WTC11 (cell line): Measurements from ENCODE around the gene GIPR. TPM values are rescaled to one million over a fixed set of nuclear protein-coding genes. Genes with fewer than 3 reads are reported as not detected.

Experiments
- ATF1 ChIP-seq: sonication (generic); formaldehyde crosslinking; IDR thresholded peaks from 2 replicates; pipeline ENCODE4 v1.8.1; 2023; ENCODE audit warnings: mild to moderate bottlenecking, moderate library complexity, missing genetic modification reagents
- CBFB ChIP-seq: sonication (generic); formaldehyde crosslinking; IDR thresholded peaks from 2 replicates; pipeline ENCODE4 v1.8.1; 2022; ENCODE audit warnings: mild to moderate bottlenecking, low read depth, missing genetic modification reagents
- ELF4 ChIP-seq: sonication (generic); formaldehyde crosslinking; IDR thresholded peaks from 2 replicates; pipeline ENCODE4 v1.8.1; 2022; ENCODE audit warnings: low read depth, mild to moderate bottlenecking, moderate library complexity, missing genetic modification reagents
- EMX1 ChIP-seq: fragments of 250-450 bp; sonication (Bioruptor Pico); IDR thresholded peaks from 2 replicates; pipeline ENCODE4 v1.8.0; 2021; ENCODE audit warnings: mild to moderate bottlenecking
- ETV6 ChIP-seq: sonication (generic); formaldehyde crosslinking; IDR thresholded peaks from 2 replicates; pipeline ENCODE4 v1.8.1; 2022; ENCODE audit warnings: mild to moderate bottlenecking, missing genetic modification reagents
- FOXP1 ChIP-seq: sonication (generic); formaldehyde crosslinking; IDR thresholded peaks from 2 replicates; pipeline ENCODE4 v1.8.0; 2022; ENCODE audit warnings: missing genetic modification reagents, mild to moderate bottlenecking, moderate library complexity, borderline replicate concordance
- GTF2I ChIP-seq: fragments of 250-450 bp; sonication (Bioruptor Pico); conservative IDR thresholded peaks from 2 replicates; pipeline ENCODE4 v1.4.0; 2021; ENCODE audit warnings: mild to moderate bottlenecking
- KAT7 ChIP-seq: sonication (generic); formaldehyde crosslinking; IDR thresholded peaks from 2 replicates; pipeline ENCODE4 v1.8.1; 2023; ENCODE audit warnings: missing genetic modification reagents, mild to moderate bottlenecking, borderline replicate concordance
- NFATC4 ChIP-seq: fragments of 250-450 bp; sonication (Bioruptor Pico); IDR thresholded peaks from 2 replicates; pipeline ENCODE4 v1.9.0; 2021; ENCODE audit warnings: mild to moderate bottlenecking
- NFYB ChIP-seq: sonication (generic); formaldehyde crosslinking; conservative IDR thresholded peaks from 2 replicates; pipeline ENCODE4 v1.8.0; 2022; ENCODE audit warnings: low read depth, missing genetic modification reagents
- NR3C1 ChIP-seq: sonication (generic); formaldehyde crosslinking; conservative IDR thresholded peaks from 2 replicates; pipeline ENCODE4 v1.8.1; 2023; ENCODE audit warnings: low read depth, mild to moderate bottlenecking, missing genetic modification reagents
- OVOL2 ChIP-seq: fragments of 250-450 bp; sonication (Bioruptor Pico); IDR thresholded peaks from 2 replicates; pipeline ENCODE4 v1.9.0; 2021; ENCODE audit warnings: mild to moderate bottlenecking, borderline replicate concordance
- PRRX2 ChIP-seq: fragments of 250-450 bp; sonication (Bioruptor Pico); IDR thresholded peaks from 2 replicates; pipeline ENCODE4 v1.8.0; 2021; ENCODE audit warnings: mild to moderate bottlenecking
- RELA ChIP-seq: sonication (generic); formaldehyde crosslinking; IDR thresholded peaks from 2 replicates; pipeline ENCODE4 v1.8.1; 2022; ENCODE audit warnings: missing genetic modification reagents, mild to moderate bottlenecking, borderline replicate concordance
- STAT6 ChIP-seq: sonication (generic); formaldehyde crosslinking; conservative IDR thresholded peaks from 2 replicates; pipeline ENCODE4 v1.8.1; 2023; ENCODE audit warnings: mild to moderate bottlenecking, low read depth, missing genetic modification reagents, moderate library complexity
- TCF7 ChIP-seq: sonication (generic); formaldehyde crosslinking; IDR thresholded peaks from 2 replicates; pipeline ENCODE4 v1.8.0; 2022; ENCODE audit warnings: mild to moderate bottlenecking, low read depth, missing genetic modification reagents, moderate library complexity
- TEAD1 ChIP-seq: sonication (generic); formaldehyde crosslinking; IDR thresholded peaks from 2 replicates; pipeline ENCODE4 v1.8.0; 2022; ENCODE audit warnings: mild to moderate bottlenecking, missing genetic modification reagents
- TEAD4 ChIP-seq: sonication (generic); formaldehyde crosslinking; IDR thresholded peaks from 2 replicates; pipeline ENCODE4 v1.8.0; 2022; ENCODE audit warnings: mild to moderate bottlenecking, missing genetic modification reagents
- ZNF396 ChIP-seq: fragments of 250-450 bp; sonication (Bioruptor Pico); IDR thresholded peaks from 2 replicates; pipeline ENCODE4 v1.8.0; 2021; ENCODE audit warnings: mild to moderate bottlenecking, moderate library complexity, borderline replicate concordance
- ZNF423 ChIP-seq: fragments of 250-450 bp; sonication (Bioruptor Pico); IDR thresholded peaks from 2 replicates; pipeline ENCODE4 v2.1.2; 2022; ENCODE audit warnings: mild to moderate bottlenecking, moderate library complexity
- total RNA-seq: library from RNA; stranded (reverse); gene quantifications from 3 replicates; pipeline ENCODE4 v1.2.3, GENCODE V29; 2021
- TF ChIP-seq, protein P1 (sequence below): sonication (generic); formaldehyde crosslinking; IDR thresholded peaks from 2 replicates; pipeline ENCODE4 v1.8.0; 2023; ENCODE audit warnings: mild to moderate bottlenecking, missing genetic modification reagents
- TF ChIP-seq, protein P2 (sequence below): sonication (generic); formaldehyde crosslinking; IDR thresholded peaks from 2 replicates; pipeline ENCODE4 v1.8.1; 2022; ENCODE audit warnings: mild to moderate bottlenecking, missing genetic modification reagents, moderate library complexity, borderline replicate concordance
- TF ChIP-seq, protein P3 (sequence below): sonication (generic); formaldehyde crosslinking; IDR thresholded peaks from 2 replicates; pipeline ENCODE4 v1.8.0; 2022; ENCODE audit warnings: mild to moderate bottlenecking, missing genetic modification reagents
- TF ChIP-seq, protein P4 (sequence below): fragments of 250-450 bp; sonication (Bioruptor Pico); IDR thresholded peaks from 2 replicates; pipeline ENCODE4 v2.1.2; 2022; ENCODE audit warnings: mild to moderate bottlenecking, moderate library complexity
- TF ChIP-seq, protein P5 (sequence below): fragments of 250-450 bp; sonication (Bioruptor Pico); conservative IDR thresholded peaks from 2 replicates; pipeline ENCODE4 v1.9.0; 2021; ENCODE audit warnings: mild to moderate bottlenecking

The GIPR gene
- total RNA-seq, 1 experiment from 2014 or later, result 1.8 TPM

DNA sequence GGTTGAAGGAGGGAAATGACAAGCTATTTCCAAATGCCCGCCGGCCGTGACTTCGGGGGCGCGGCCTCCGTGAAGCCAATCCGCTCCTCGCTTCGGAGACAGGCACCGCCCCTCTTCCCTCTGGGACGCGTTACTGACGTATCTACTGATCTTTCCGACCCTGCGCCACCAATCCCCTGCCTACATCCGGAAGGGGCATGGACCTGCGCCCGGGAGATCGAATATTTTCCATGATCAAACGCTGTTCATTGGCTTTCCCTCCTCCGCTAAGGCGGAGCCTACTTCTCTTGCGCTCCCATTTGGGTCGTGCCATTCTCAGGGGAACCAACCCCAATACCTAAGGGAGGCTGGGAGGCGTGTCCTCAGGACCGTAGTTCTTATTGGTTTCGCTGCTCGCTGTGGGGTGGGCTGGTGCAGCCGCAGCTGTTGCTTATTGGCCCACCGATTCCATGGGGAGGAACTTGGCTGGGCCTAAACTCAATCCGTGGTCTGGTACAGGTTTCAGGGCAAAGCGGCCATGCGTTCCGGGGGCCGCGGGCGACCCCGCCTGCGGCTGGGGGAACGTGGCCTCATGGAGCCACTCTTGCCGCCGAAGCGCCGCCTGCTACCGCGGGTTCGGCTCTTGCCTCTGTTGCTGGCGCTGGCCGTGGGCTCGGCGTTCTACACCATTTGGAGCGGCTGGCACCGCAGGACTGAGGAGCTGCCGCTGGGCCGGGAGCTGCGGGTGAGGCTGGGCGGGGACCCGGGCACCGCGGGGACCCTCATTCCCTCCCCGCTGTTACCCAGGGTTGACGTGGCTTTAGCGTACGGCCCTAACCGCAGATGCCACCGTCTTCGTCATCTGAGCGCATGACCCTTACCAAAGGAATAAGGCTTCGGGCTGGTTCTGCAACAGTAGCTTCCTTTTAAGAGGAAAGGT lies 24.4 kb downstream of the GIPR start, which contains the start of gene QPCTL (continued):
- no peak for TF ChIP-seq STAT6
- TF ChIP-seq OVOL2, result no peak
- TF ChIP-seq ZNF423 (CRISPR knock-in tag), result no peak
- no peak for TF ChIP-seq ATF1 (CRISPR knock-in tag)
- TF ChIP-seq, protein P1, sequence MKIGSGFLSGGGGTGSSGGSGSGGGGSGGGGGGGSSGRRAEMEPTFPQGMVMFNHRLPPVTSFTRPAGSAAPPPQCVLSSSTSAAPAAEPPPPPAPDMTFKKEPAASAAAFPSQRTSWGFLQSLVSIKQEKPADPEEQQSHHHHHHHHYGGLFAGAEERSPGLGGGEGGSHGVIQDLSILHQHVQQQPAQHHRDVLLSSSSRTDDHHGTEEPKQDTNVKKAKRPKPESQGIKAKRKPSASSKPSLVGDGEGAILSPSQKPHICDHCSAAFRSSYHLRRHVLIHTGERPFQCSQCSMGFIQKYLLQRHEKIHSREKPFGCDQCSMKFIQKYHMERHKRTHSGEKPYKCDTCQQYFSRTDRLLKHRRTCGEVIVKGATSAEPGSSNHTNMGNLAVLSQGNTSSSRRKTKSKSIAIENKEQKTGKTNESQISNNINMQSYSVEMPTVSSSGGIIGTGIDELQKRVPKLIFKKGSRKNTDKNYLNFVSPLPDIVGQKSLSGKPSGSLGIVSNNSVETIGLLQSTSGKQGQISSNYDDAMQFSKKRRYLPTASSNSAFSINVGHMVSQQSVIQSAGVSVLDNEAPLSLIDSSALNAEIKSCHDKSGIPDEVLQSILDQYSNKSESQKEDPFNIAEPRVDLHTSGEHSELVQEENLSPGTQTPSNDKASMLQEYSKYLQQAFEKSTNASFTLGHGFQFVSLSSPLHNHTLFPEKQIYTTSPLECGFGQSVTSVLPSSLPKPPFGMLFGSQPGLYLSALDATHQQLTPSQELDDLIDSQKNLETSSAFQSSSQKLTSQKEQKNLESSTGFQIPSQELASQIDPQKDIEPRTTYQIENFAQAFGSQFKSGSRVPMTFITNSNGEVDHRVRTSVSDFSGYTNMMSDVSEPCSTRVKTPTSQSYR (CRISPR knock-in tag), result 0 out of 2 replicates have a peak, but pooled peaks have one; percentile 18
- TF ChIP-seq KAT7, result 0 out of 2 replicates have a peak, but pooled peaks have one; percentile 69
- TF ChIP-seq TEAD1 (CRISPR knock-in tag), result 0 out of 2 replicates have a peak, but pooled peaks have one; percentile 35
- TF ChIP-seq NR3C1, result no peak
- TF ChIP-seq NFATC4, result no peak
- TF ChIP-seq, protein P2, sequence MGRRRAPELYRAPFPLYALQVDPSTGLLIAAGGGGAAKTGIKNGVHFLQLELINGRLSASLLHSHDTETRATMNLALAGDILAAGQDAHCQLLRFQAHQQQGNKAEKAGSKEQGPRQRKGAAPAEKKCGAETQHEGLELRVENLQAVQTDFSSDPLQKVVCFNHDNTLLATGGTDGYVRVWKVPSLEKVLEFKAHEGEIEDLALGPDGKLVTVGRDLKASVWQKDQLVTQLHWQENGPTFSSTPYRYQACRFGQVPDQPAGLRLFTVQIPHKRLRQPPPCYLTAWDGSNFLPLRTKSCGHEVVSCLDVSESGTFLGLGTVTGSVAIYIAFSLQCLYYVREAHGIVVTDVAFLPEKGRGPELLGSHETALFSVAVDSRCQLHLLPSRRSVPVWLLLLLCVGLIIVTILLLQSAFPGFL, result no peak
- no peak for TF ChIP-seq ELF4 (CRISPR knock-in tag)
- no peak for TF ChIP-seq ZNF396 (CRISPR knock-in tag)
- TF ChIP-seq FOXP1 (CRISPR knock-in tag), result peak; percentile 48; the same call in 1 of the 2 replicates
- no peak for TF ChIP-seq CBFB
- TF ChIP-seq, protein P3, sequence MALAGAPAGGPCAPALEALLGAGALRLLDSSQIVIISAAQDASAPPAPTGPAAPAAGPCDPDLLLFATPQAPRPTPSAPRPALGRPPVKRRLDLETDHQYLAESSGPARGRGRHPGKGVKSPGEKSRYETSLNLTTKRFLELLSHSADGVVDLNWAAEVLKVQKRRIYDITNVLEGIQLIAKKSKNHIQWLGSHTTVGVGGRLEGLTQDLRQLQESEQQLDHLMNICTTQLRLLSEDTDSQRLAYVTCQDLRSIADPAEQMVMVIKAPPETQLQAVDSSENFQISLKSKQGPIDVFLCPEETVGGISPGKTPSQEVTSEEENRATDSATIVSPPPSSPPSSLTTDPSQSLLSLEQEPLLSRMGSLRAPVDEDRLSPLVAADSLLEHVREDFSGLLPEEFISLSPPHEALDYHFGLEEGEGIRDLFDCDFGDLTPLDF (CRISPR knock-in tag), result 0 out of 2 replicates have a peak, but pooled peaks have one; percentile 67
- TF ChIP-seq, protein P4, sequence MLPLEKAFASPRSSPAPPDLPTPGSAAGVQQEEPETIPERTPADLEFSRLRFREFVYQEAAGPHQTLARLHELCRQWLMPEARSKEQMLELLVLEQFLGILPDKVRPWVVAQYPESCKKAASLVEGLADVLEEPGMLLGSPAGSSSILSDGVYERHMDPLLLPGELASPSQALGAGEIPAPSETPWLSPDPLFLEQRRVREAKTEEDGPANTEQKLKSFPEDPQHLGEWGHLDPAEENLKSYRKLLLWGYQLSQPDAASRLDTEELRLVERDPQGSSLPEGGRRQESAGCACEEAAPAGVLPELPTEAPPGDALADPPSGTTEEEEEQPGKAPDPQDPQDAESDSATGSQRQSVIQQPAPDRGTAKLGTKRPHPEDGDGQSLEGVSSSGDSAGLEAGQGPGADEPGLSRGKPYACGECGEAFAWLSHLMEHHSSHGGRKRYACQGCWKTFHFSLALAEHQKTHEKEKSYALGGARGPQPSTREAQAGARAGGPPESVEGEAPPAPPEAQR, result no peak
- no peak for TF ChIP-seq EMX1
- TF ChIP-seq TEAD4 (CRISPR knock-in tag), result no peak
- TF ChIP-seq GTF2I (CRISPR knock-in tag), result no peak
- no peak for TF ChIP-seq TCF7 (CRISPR knock-in tag)
- no peak for TF ChIP-seq PRRX2 (CRISPR knock-in tag)
- TF ChIP-seq, protein P5, sequence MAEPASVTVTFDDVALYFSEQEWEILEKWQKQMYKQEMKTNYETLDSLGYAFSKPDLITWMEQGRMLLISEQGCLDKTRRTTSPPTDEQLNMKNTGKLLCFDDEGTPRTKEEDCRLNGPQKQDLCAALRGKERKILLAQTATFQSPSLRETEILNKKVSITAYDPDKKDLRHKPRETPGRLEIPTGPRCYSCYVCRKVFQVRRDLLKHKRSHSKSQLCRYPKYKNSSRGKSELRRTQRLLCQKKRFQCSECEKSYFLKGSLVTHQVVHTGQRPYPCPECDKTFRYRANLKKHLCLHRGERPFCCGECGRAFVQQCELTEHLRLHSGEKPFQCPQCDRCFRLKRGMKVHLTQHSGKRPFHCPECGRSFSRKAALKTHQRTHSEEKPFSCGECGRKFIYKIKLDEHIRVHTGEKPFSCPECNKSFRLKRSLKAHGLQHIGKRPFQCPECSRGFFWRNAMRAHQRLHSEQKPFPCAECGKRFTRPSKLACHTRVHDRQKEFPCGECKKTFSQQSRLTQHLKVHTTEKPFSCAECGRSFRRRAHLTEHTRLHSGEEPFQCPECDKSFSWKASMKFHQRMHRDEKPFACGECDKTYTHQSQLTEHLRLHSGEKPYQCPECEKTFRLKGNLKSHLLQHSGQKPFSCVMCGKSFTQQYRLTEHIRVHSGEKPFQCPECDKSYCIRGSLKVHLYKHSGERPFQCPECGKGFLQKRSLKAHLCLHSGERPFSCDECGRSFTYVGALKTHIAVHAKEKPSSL (CRISPR knock-in tag), result no peak
- TF ChIP-seq NFYB (CRISPR knock-in tag), result peak; percentile 89
- TF ChIP-seq RELA (CRISPR knock-in tag), result 0 out of 2 replicates have a peak, but pooled peaks have one; percentile 17
- TF ChIP-seq ETV6 (CRISPR knock-in tag), result peak; percentile 85
